GM10266 (cell line): ENCODE results near the gene C2.

Source experiments
- DNase-seq: peaks from one replicate; pipeline ENCODE4 v3.0.0; 2012; ENCODE audit errors: extremely low spot score
- TF ChIP-seq, protein P1 (sequence below): IDR thresholded peaks from 2 replicates; pipeline ENCODE4 v1.5.1; 2012; ENCODE audit warnings: mild to moderate bottlenecking, low read depth; ENCODE audit not compliant: control insufficient read depth, insufficient read depth; ENCODE audit errors: missing control alignments

C2 gene

DNA sequence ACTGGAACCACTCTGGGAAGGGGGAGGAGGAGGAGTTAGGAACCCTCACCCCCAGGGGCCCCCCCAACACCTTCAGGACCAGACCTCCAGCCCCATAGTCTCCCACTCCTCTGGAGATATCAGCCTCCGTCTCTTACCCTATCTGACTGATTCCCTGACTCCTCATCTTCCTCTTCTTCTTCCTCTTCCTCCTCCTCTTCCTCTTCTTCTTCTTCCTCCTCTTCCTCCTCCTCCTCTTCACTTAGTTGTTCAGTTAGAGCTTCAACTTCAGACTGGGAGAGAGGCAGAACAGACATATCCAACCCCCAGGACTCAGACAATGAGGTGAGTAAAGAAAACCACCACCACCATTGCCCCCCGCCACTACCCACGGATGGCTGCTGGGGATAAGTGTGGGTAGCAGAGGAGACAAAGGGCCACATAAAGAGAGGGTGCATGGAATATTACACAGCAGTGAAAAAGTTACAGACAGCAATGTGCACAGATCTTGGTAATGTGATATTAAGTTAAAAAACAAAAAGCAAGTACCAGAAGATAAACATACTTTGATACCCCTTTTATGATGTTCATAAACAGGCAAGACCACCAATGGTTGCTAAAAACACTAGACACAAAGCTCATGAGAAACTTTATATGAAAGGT lies 38.1 kb upstream of the C2 start:
- TF ChIP-seq, protein P1, sequence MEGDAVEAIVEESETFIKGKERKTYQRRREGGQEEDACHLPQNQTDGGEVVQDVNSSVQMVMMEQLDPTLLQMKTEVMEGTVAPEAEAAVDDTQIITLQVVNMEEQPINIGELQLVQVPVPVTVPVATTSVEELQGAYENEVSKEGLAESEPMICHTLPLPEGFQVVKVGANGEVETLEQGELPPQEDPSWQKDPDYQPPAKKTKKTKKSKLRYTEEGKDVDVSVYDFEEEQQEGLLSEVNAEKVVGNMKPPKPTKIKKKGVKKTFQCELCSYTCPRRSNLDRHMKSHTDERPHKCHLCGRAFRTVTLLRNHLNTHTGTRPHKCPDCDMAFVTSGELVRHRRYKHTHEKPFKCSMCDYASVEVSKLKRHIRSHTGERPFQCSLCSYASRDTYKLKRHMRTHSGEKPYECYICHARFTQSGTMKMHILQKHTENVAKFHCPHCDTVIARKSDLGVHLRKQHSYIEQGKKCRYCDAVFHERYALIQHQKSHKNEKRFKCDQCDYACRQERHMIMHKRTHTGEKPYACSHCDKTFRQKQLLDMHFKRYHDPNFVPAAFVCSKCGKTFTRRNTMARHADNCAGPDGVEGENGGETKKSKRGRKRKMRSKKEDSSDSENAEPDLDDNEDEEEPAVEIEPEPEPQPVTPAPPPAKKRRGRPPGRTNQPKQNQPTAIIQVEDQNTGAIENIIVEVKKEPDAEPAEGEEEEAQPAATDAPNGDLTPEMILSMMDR: no peak
- no peak for DNase-seq

DNA sequence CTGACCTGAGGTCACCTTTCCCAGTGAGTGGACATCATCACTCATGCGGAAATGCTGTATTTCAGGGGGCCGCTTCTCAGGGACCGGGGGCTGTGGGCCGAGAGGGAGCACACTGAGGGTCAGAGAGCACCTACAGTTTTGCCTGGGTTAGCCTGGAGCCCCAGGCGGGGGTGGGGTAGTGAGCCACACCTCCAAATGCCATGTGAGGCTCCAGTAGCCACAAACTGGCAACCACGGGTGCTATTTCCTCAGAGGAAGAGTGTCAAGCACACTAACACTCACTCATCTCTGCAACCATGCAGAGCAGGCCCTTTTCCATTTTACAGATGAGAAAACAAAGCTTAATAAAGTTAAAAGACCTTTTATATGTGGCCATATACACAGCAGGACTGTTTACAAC lies 34.7 kb upstream of the C2 start:
- DNase-seq: no peak
- TF ChIP-seq, protein P1: no peak

DNA sequence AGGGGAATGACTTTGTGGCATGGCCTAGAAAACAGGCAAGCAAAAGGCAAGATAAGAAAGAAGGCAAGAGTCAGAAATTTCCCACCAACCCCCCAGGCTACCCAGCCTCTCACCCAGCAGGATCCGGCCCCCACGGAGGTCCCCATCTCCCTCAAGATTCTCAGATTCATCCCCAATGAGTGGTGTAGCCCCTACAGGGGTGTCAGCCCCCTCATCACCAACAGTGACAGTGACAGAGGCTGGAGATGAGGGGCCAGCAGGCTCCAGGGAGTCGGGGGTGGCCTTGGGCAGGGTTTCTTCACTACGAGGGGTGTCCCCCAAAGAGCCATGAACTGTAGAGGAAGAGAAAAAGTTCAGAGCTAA lies 31.0 kb upstream of the C2 start:
- TF ChIP-seq, protein P1: no peak
- DNase-seq: no peak

DNA sequence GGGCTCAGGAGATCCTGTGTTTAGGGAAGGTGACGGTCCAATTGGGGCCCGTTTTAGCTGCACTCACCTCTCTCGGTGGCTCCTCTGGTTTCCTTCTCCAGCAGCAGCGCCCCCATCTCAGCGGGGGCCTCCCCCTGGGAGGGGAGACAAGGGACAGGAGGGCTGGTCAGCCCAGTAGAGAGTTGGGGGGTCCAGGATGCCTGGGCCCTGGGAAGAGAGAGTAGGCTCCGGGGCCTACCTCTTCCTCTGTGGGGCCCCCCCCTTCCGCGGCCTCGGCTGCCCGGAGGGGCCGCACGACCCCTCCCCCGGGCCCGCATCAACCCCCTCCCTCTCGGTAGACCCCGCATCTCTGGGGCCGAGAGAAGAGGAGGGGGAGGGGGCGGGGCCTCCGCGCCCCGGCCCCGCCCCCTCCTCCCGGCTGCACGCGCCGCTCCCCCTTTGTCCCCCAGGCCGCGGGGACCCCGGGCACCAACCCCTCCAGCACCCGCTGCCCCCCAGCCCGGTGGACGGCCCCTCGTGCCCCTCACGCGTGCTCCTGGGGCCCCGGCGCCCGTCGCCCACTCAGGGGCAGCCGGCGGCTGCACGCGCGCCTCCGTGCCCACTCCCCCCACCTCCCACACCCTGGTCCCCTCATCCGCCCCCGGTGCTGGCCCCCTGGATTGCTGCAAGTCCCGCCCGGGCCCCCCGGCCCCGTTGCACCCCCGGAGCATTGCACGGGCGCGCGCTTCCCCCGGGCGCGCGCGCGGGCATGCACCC lies 30.5 kb upstream of the C2 start:
- DNase-seq: no peak
- TF ChIP-seq, protein P1: no peak

DNA sequence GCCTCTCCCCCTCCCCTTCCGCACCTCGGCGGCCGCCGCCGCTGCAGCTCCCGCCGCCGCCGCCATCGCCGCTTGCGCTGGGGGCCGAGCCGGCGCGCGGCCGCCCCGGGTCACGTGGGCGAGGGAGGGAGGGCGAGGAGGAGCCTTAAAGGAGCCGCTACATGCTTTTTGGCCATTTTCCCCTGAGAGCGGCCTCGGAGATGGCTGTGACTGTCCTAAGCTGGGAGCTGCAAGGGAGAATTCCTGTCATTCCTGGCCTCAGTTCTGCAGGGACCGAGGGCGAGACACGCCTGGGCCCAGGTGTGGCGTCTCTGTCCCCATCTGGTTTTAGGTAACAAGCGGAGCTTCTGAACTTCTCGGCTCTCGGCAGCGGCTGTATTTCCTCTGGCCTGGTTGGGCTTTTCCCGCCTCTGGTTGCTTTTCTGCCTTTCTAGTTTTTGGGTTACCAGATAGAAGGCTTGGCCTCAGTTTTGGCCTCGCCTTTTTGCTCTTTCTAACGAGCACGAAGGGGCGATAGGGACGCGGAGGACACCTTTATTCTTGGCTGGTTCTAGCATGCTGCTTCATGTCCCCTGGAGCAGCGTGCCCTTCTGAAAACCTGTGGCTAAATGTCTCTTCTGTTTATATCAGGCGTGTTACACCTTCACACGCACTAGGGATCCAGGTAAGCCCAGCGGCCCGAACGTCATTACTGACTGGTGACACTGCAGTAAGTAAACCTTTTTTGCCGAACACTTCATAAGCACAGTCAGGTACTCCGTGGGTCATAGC lies 29.7 kb upstream of the C2 start, which contains the start of gene EHMT2:
Gene EHMT2, minus strand, starts transcription at position 87 of the 771 bp plus-strand sequence. Its CDS starts 21 bp downstream, at position 66.
- TF ChIP-seq, protein P1: no peak
- peak; percentile 95 for DNase-seq

DNA sequence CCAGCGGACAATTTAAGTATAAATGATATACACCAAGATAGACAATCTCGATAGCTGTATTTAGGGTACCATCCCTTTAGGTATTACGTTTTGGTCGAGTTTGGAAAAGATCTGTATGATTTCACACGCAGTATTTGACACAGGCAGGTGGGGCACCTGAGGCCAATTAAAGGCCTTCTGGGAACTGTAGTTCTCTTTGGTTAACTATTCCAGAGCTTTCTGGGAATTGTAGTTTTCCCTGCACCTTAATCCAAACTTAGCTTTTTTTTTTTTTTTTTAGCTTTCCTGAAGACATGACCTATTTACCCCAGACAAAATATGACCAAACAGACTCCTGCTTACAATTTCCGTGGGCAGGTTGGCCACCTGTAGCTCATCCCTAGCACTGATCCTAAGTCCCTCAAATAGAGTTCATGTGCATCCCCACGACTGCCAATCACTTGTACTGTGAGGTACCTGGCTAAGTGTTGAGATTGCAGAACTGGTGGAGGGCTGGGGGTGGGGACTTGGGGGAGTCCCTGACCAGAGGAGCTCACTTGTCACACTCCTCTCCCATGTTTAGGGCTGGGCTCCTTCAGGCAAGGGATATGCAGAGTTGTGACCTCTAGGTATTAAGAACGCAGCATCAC lies 29.0 kb upstream of the C2 start:
- TF ChIP-seq, protein P1: no peak
- DNase-seq: peak; percentile 66
